GM06990 (cell line): Measurements from ENCODE around the gene NCS1.

Experiments
- DNase-seq: peaks from one replicate; pipeline ENCODE4 v3.0.0-alpha.2; 2011; ENCODE audit not compliant: insufficient read length; ENCODE audit errors: extremely low read depth
- H3K27me3 ChIP-seq: replicated peaks from 2 replicates; pipeline ENCODE4 v1.6.0; 2011; ENCODE audit warnings: low read length; ENCODE audit not compliant: control insufficient read depth, insufficient read depth
- H3K36me3 ChIP-seq: 2 replicates; pipeline ENCODE4 v1.5.1; 2011; ENCODE audit warnings: low read length; ENCODE audit not compliant: control insufficient read depth, insufficient read depth
- H3K4me3 ChIP-seq: replicated peaks from 2 replicates; pipeline ENCODE4 v1.5.1; 2011; ENCODE audit warnings: low read depth, mild to moderate bottlenecking, control low read depth, low read length
- CTCF ChIP-seq: IDR thresholded peaks from 2 replicates; pipeline ENCODE4 v1.5.1; 2011; ENCODE audit warnings: low read length, control low read depth, mild to moderate bottlenecking, inconsistent platforms; ENCODE audit not compliant: insufficient read depth, poor library complexity, severe bottlenecking

NCS1 gene

GRCh38 chr9:130182381-130182909 is 10.2 kb downstream of the NCS1 start:
- Histone ChIP-seq H3K36me3 (no peaks in the 10 kb centered on the region), H3K4me3 (no peak overlapping the region), H3K27me3 (no peaks in the 10 kb centered on the region; the same call in 1 of the 2 replicates)
- no peak for TF ChIP-seq CTCF
- no peak for DNase-seq

- no peaks in the 10 kb centered on the region for H3K36me3 ChIP-seq
These were observed 11.0 kb downstream of the NCS1 start for GRCh38 chr9:130183133-130183762.

GRCh38 chr9:130185017-130185416 is 12.8 kb downstream of the NCS1 start:
- H3K4me3 ChIP-seq, result no peak overlapping the region
- DNase-seq, result no peak
- H3K27me3 ChIP-seq, result no peaks in the 10 kb centered on the region; the same call in 1 of the 2 replicates
- H3K36me3 ChIP-seq, result no peaks in the 10 kb centered on the region
- no peak for TF ChIP-seq CTCF

More at GRCh38 chr9:130183133-130183762, 11.0 kb downstream of the NCS1 start:
- no peak for DNase-seq
- Histone ChIP-seq H3K4me3 (no peak overlapping the region), H3K27me3 (no peaks in the 10 kb centered on the region; the same call in 1 of the 2 replicates)
- TF ChIP-seq CTCF, result no peak

- H3K36me3 ChIP-seq, result no peaks in the 10 kb centered on the region
- DNase-seq, result no peak
- H3K4me3 ChIP-seq, result no peak overlapping the region
- no peaks in the 10 kb centered on the region; the same call in 1 of the 2 replicates for H3K27me3 ChIP-seq
- TF ChIP-seq CTCF, result no peak
These were observed 13.4 kb downstream of the NCS1 start for GRCh38 chr9:130185490-130186031.

GRCh38 chr9:130186051-130186450 is 13.8 kb downstream of the NCS1 start:
- Histone ChIP-seq H3K36me3 (no peaks in the 10 kb centered on the region), H3K4me3 (no peak overlapping the region), H3K27me3 (no peaks in the 10 kb centered on the region; the same call in 1 of the 2 replicates)
- TF ChIP-seq CTCF, result no peak
- no peak for DNase-seq
